GM12891 (cell line): ENCODE results near the gene SORBS1.

ENCODE experiments used
- PAX5 ChIP-seq: IDR thresholded peaks from 2 replicates; pipeline ENCODE4 v1.6.1; 2011; ENCODE audit warnings: low read length, moderate library complexity, mild to moderate bottlenecking; ENCODE audit not compliant: insufficient read depth, severe bottlenecking
- POLR2A ChIP-seq: IDR thresholded peaks from 2 replicates; pipeline ENCODE4 v1.6.1; 2011; ENCODE audit warnings: low read depth, low read length, control low read depth
- POLR2AphosphoS5 ChIP-seq: IDR thresholded peaks from 2 replicates; pipeline ENCODE4 v1.6.1; 2011; ENCODE audit warnings: low read depth, low read length, control low read depth
- POU2F2 ChIP-seq: IDR thresholded peaks from 2 replicates; pipeline ENCODE4 v1.6.1; 2011; ENCODE audit warnings: low read depth, mild to moderate bottlenecking, control low read depth, low read length, moderate library complexity
- SPI1 ChIP-seq: IDR thresholded peaks from 2 replicates; pipeline ENCODE4 v1.6.1; 2011; ENCODE audit warnings: low read depth, low read length, control low read depth
- TAF1 ChIP-seq: IDR thresholded peaks from 2 replicates; pipeline ENCODE4 v1.6.1; 2011; ENCODE audit warnings: low read depth, low read length, control low read depth

- TF ChIP-seq TAF1 (no peak), POLR2A (no peak), POLR2AphosphoS5 (no peak), SPI1 (no peak), POU2F2 (no peak), PAX5 (no peak)
Observed at GRCh38 chr10:95535526-95535925, 25.6 kb downstream of the SORBS1 start.
